Omental fat pad (tissue), 4 donors: ENCODE results near the gene HSPA14. TPM values are rescaled to one million over a fixed set of nuclear protein-coding genes. Genes with fewer than 3 reads are reported as not detected.
"Not testable (repeated sequence)": the region's sequence is repeated elsewhere in the genome, so short reads cannot be mapped to it uniquely, and the experiment has no call there.

Experiments used
- ATAC-seq: fragments of 150-250 bp; one replicate; pipeline ENCODE4 v1.9.1; 2016; ENCODE audit warnings: mild to moderate bottlenecking, moderate library complexity; ENCODE audit not compliant: low FRiP score
- DNase-seq: peaks from one replicate; pipeline ENCODE4 v3.0.0-alpha.2; 2019; ENCODE audit warnings: low spot score
- total RNA-seq, 4 donors: library from RNA; depleted of rRNA; stranded (reverse); fragments of >200 nt; gene quantifications; one replicate each; pipeline ENCODE4 v1.1.0, GENCODE V29; 2016
- TF ChIP-seq, protein P1 (sequence below), 3 donors: fragments of 450-650 bp; IDR thresholded peaks; one replicate each; pipeline ENCODE4 v1.5.1; 2016 to 2017; ENCODE audit warnings: antibody characterized with exemption in 3 of 3, mild to moderate bottlenecking in 3 of 3, moderate library complexity in 2 of 3

HSPA14 gene
- total RNA-seq, 4 donors from 2014 or later = 9.1 to 15.3 (median 11.8) TPM

GRCh38 chr10:14889318-14889717, 51.2 kb downstream of the HSPA14 start:
- TF ChIP-seq, protein P1, sequence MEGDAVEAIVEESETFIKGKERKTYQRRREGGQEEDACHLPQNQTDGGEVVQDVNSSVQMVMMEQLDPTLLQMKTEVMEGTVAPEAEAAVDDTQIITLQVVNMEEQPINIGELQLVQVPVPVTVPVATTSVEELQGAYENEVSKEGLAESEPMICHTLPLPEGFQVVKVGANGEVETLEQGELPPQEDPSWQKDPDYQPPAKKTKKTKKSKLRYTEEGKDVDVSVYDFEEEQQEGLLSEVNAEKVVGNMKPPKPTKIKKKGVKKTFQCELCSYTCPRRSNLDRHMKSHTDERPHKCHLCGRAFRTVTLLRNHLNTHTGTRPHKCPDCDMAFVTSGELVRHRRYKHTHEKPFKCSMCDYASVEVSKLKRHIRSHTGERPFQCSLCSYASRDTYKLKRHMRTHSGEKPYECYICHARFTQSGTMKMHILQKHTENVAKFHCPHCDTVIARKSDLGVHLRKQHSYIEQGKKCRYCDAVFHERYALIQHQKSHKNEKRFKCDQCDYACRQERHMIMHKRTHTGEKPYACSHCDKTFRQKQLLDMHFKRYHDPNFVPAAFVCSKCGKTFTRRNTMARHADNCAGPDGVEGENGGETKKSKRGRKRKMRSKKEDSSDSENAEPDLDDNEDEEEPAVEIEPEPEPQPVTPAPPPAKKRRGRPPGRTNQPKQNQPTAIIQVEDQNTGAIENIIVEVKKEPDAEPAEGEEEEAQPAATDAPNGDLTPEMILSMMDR (IDR thresholded peaks at IDR 0.05) = no peak
- DNase-seq (no peak), ATAC-seq (no peak)

DNA sequence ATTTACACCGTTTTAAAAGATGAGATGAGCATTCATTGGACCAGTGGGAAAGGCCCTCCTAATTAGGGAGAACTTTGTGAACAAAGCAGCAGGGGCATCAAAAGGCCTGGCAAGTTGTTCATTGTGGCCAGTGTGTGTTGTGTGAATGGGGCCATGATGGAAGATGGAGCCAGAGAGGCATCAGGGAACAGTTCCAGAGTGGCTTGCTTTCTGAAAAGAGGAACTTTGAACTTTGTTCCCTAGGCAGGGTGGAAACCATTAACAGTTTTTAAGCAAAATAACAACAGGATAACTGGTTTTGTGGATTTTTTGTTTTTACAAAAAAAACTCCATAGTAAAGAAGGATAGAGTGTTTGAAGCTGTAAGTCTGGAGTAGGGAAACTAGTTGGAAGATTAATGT, 53.0 kb downstream of the HSPA14 start:
- DNase-seq (no peak), ATAC-seq (no peak)
- TF ChIP-seq, protein P1 (IDR thresholded peaks at IDR 0.05) = no peak

DNA sequence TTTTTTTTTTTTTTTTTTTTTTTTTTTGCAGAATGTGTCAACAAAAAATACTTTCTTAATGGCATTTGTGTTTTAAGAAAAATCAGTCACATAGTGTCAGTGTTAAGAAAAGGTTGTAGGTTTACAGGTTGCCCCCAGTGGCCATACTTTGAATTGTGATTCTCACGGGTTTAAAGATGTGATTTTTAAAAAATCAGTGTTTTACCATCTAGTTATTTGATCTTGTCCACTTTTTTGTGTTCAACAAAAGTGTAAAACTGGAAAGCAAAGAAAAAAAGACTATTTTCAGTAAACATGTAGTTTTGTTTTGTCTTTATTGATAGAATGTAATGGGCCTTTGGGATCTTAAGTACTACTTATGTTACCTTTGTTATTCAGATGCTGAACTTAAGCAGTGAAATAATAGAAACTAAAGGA, 66.2 kb downstream of the HSPA14 start:
- no peak for ATAC-seq
- TF ChIP-seq, protein P1 (IDR thresholded peaks at IDR 0.05) = no peak
- DNase-seq = no peak

GRCh38 chr10:14904864-14905263, 66.8 kb downstream of the HSPA14 start:
- TF ChIP-seq, protein P1 (IDR thresholded peaks at IDR 0.05) = no peak
- ATAC-seq (no peak), DNase-seq (no peak)

DNA sequence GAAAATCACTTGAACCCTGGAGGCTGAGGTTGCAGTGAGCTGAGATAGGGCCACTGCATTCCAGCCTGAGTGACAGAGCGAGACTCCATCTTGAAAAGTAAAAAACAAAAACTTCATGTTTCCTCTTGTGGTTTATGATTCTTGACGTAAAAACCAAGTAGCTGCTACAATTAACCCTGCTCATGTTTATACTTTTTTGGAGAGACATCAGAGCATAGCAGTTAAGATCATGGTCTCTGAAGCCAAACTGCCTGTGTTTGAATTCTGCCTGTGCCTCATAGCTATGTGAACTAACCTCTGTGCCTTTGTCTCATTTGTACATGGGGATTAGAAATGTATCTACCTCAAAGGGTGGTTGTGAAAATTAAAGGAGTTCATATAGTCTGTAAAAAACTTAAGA, 67.8 kb downstream of the HSPA14 start:
- DNase-seq (no peak), ATAC-seq (no peak)
- TF ChIP-seq, protein P1 (IDR thresholded peaks at IDR 0.05) = no peak

- TF ChIP-seq, protein P1 (IDR thresholded peaks at IDR 0.05) = no peak
- ATAC-seq (no peak), DNase-seq (no peak)
Observed at GRCh38 chr10:14906765-14907164, 68.7 kb downstream of the HSPA14 start.

- DNase-seq, ATAC-seq: not testable (repeated sequence)
Observed at GRCh38 chr10:14907591-14907990, 69.5 kb downstream of the HSPA14 start.

DNA sequence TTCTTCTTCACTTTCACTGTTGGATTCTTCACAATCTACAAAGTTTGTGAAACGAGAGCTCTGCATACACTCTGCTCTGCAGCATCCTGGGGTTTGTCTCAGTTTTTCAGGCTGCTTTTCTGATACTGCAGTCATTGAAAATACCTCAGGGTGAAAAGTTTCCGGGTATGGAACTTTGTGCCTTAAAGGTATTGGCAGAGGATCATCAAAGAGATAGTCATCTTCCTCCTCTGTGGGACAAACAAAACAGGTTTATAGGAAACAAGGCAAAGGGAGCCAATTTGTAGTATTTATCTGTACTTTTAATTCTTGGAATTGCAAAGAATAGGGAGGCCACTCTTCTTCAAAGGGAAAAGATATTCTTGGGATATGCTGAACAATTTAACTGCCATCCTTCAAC, 71.0 kb downstream of the HSPA14 start:
- TF ChIP-seq, protein P1 (IDR thresholded peaks at IDR 0.05) = no peak
- DNase-seq = no peak

More for the DNA sequence above, 71.0 kb downstream of the HSPA14 start:
- ATAC-seq = no peak
